ENCODE measurements around the gene LRRFIP1.

LRRFIP1 gene

DNA sequence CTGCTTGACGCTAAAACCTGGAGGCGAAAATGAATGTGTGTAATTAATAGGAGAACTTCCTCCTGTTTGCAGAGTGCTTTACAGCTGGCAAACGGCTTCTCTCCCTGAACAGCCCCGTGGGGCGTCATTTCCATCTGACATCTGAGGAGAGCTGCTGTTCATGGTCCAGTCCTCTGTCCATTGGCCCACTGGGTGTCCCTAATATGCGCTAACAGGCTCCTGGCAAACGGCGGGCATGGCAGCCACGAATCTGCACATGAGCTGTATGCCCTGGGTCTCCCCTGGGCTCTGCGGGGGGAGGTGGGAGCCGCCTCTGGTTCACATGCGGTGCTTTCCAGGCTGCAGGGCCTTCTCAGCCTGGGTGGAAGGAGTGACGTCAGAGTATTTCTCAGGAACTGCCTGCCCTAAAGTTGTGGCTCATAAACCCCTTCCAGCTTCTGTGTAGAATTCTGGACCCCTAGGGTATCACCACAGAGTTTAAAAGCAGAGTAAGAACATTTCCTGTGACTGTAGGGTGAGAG, 73.2 kb downstream of the LRRFIP1 start:
- no peak overlapping the region for H3K4me3 ChIP-seq (replicated peaks in 1 of 2; ENCODE audit: low read depth in 2 of 2, low read length in 2 of 2)
- DNase-seq (ENCODE audit: low read depth in 2 of 2) = peak; percentile 84 to 90
- TF ChIP-seq CTCF (IDR thresholded peaks at IDR 0.05; ENCODE audit: low read depth, low read length) = no peak

GRCh38 chr2:237701033-237701858, 73.9 kb downstream of the LRRFIP1 start:
- TF ChIP-seq CTCF (IDR thresholded peaks at IDR 0.05; ENCODE audit: low read depth, low read length) = no peak
- no peak overlapping the region for H3K4me3 ChIP-seq (replicated peaks in 1 of 2; ENCODE audit: low read depth in 2 of 2, low read length in 2 of 2)
- no peak for DNase-seq (ENCODE audit: low read depth in 2 of 2)

DNA sequence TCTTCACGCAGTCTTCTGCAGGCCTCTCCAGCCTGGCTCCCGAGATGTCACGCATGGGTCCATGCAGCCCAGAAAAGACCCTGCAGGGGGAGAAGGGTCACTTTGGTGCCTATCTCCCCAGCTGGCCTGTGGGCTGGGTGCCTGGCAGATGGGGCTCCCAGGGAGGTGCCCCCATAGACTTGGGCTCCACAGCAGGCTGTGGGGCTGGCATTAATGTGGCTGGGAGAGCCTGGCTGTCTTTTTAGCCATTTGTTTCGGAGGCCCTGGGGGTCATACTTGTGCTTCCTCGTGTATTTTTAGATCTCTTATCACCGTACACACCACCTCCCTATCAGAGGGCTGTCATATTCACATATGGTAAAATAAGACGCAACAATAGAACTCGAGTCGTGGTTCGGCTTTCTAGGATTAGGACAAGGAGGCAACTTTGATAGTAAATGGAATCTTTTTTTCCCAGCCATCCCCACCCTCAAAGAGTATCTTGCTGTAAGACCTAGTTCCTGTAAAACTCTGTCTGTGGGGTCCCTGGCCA, 74.5 kb downstream of the LRRFIP1 start:
- H3K4me3 ChIP-seq (replicated peaks in 1 of 2; ENCODE audit: low read depth in 2 of 2, low read length in 2 of 2) = no peak overlapping the region
- no peak for TF ChIP-seq CTCF (IDR thresholded peaks at IDR 0.05; ENCODE audit: low read depth, low read length)
- no peak for DNase-seq (ENCODE audit: low read depth in 2 of 2)

DNA sequence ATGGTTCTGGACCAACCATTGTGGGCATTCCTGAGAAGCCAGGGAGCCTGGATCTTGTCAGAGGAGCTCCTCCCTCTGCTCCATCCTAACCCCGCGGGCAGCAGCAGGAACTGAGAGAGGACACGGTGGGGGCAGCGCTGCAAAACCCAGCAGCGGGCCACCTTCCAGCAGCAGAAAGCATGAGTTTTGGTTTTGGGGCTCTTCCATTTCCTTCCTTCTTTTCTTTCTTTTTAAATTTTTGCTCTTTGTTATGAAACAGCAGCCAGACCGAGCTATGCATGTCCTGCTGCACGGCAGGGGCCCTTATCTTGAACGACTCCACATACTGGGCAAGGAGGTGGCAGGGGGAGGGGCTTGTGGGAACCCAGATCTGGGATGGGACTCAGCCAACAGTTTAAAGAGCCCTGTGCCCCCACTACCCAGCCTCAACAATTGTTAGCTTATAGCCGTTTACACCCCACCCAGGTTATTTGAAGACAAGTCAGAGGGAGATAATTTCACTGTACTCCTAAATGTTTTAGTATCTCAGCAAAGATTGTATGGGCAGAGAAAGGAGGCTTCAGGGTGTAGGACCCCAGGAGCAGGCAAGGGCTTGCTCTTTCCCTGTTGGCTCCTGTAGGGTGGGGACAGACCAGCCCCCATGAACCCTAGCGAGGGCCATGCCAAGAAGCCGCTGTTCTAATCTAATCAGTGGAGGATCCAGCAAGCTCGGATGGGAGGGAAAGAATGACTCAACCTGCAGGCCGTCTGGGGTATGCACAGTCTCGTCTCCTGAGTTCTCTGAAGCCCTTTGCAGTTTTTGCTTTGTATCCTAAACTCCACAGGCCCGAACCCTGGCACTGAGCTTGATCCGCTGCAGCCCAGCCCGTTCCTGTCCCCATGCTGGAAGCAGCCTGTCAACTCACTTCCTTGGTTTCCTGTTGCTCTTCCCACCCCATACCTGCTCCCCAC, 75.3 kb downstream of the LRRFIP1 start:
- peak overlapping the region; percentile 2 to 10 for H3K4me3 ChIP-seq (replicated peaks in 1 of 2; ENCODE audit: low read depth in 2 of 2, low read length in 2 of 2)
- no peak for TF ChIP-seq CTCF (IDR thresholded peaks at IDR 0.05; ENCODE audit: low read depth, low read length)
- peak; percentile 61 to 89 for DNase-seq (ENCODE audit: low read depth in 2 of 2)

- peak; percentile 57 to 64 for DNase-seq (ENCODE audit: low read depth in 2 of 2)
- TF ChIP-seq CTCF (IDR thresholded peaks at IDR 0.05; ENCODE audit: low read depth, low read length) = no peak
- H3K4me3 ChIP-seq (replicated peaks in 1 of 2; ENCODE audit: low read depth in 2 of 2, low read length in 2 of 2) = no peak overlapping the region
Measured at GRCh38 chr2:237704501-237705434, 77.4 kb downstream of the LRRFIP1 start.

Measured in cardiac fibroblast (primary cell).